Measurements from ENCODE around the gene POLDIP3.

DNA sequence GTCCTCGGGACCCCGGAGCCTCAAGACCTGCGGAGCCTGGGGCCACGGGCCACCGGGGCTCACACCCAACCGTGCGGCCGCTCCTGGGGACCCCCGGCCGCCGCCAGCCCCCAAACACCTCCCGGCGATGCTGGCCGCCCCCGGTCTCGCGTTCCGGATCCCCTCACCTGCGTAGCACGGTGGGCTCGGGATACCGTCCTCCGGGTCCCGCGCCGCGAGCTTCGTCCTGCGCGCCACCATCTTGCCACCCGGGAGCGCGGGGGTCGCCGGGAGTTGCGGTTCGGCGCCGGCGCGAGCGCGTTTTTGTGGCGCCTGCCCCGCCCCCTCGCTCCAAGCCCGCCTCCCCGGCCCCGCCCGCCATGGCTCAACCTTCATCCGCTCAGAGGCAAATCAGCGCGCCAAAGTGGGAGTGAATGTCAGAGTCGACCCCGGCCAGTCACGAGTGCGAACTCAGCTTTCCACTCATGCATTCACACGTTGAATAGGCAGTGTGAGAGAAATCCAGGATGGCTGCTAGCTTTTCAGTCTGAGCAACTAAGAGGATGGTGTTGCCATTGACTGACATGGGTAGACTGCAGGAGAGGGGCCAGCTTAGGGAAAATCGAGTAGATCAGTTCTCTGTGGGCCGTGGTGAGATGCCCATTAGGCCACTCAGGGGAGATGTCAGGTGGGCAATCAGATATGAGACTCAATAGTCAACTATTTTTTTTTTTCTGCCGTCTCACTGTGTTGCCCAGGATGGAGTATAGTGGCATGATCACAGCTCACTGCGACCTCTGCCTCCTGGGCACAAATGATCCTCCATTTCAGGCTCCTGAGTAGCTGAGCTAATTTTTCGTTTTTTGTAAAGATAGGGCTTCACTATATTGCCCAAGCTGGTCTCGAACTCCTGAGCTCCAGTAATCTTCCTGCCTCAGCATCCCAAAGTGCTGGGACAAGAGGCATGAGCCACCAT, 32.6 kb downstream of the POLDIP3 start:
- TF ChIP-seq POLR2A (IDR thresholded peaks at IDR 0.05) = peak; percentile 23 to 38
- TF ChIP-seq CTCF (IDR thresholded peaks at IDR 0.05) = peak in 1 of 4 experiments; percentile 27
- no peak for TF ChIP-seq EP300 (IDR thresholded peaks at IDR 0.05)

All from gastroesophageal sphincter (tissue), 3 donors.